Lung (tissue), 12 donors: ENCODE data around the gene ANKRD40CL. TPM values are rescaled to one million over a fixed set of nuclear protein-coding genes. Genes with fewer than 3 reads are reported as not detected.

ENCODE experiments used
- ATAC-seq: fragments of 200-7000 bp; cut with Tn5 transposase; one replicate; pipeline ENCODE4 v1.9.1; 2020; ENCODE audit warnings: moderate number of reproducible peaks; ENCODE audit not compliant: insufficient read depth, low FRiP score
- DNase-seq, 3 donors: peaks; one replicate each; pipeline ENCODE4 v3.0.0-alpha.2; 2013 to 2017
- H3K27ac ChIP-seq, 2 donors: one replicate each; pipeline ENCODE4 v1.5.1; 2013; ENCODE audit warnings: mild to moderate bottlenecking in 2 of 2, moderate library complexity in 2 of 2, control low read depth in 1 of 2, inconsistent platforms in 1 of 2, low read depth in 1 of 2, low read length in 1 of 2
- H3K27me3 ChIP-seq, 3 donors: one replicate each; pipeline ENCODE4 v1.5.1; 2013; ENCODE audit warnings: low read length in 2 of 3; ENCODE audit not compliant: control insufficient read depth in 3 of 3, insufficient read depth in 3 of 3
- H3K36me3 ChIP-seq, 4 donors: one replicate each; pipeline ENCODE4 v1.5.1; 2013; ENCODE audit warnings: low read length in 4 of 4, mild to moderate bottlenecking in 1 of 4, moderate library complexity in 1 of 4; ENCODE audit not compliant: control insufficient read depth in 4 of 4, insufficient read depth in 4 of 4
- H3K4me1 ChIP-seq, 5 donors: one replicate each; pipeline ENCODE4 v1.5.1; 2013; ENCODE audit warnings: low read length in 5 of 5, mild to moderate bottlenecking in 2 of 5, moderate library complexity in 1 of 5; ENCODE audit not compliant: control insufficient read depth in 5 of 5, insufficient read depth in 5 of 5
- H3K4me3 ChIP-seq: one replicate; pipeline ENCODE4 v1.5.1; 2013; ENCODE audit warnings: mild to moderate bottlenecking, control low read depth, moderate library complexity
- H3K9ac ChIP-seq, 2 donors: one replicate each; pipeline ENCODE4 v1.5.1; 2013; ENCODE audit warnings: low read length in 2 of 2, control low read depth in 1 of 2; ENCODE audit not compliant: insufficient read depth in 1 of 2
- H3K9me3 ChIP-seq, 4 donors: one replicate each; pipeline ENCODE4 v1.5.1; 2013; ENCODE audit warnings: low read length in 3 of 4, mild to moderate bottlenecking in 1 of 4, moderate library complexity in 1 of 4; ENCODE audit not compliant: control insufficient read depth in 4 of 4, insufficient read depth in 3 of 4
- WGBS, 2 donors: extraction: QIAGEN DNeasy Blood & Tissue Kit; methylation state at CpG; one replicate each; pipeline ENCODE4 v1.1.7; 2013; 5-methylcytosine and 5-hydroxymethylcytosine counted together
- polyA plus RNA-seq, 2 donors: library from polyadenylated mRNA; stranded (reverse); fragments of 200-250 nt; gene quantifications; one replicate each; pipeline ENCODE4 v1.2.1, GENCODE V29; 2013
- total RNA-seq, 2 donors: library from RNA; depleted of rRNA in 1 of 2; stranded (reverse); fragments of >200 nt in 1 of 2; gene quantifications; one replicate each; pipeline ENCODE4 v1.2.1, GENCODE V29; 2014 to 2021
- TF ChIP-seq, protein P1 (sequence below): IDR thresholded peaks from 2 replicates; pipeline ENCODE4 v1.5.1; 2012; ENCODE audit warnings: mild to moderate bottlenecking; ENCODE audit errors: control extremely low read depth, extremely low read depth
- donor health status: control.
- donor health status: control.
- donor health status: Bipolar disorder and iron deficiency.
- donor health status: healthy.
- donor health status: DM: yes; HTN: yes; CAD: no.

The ANKRD40CL gene
- total and polyA plus RNA-seq, 4 donors, result not detected

DNA sequence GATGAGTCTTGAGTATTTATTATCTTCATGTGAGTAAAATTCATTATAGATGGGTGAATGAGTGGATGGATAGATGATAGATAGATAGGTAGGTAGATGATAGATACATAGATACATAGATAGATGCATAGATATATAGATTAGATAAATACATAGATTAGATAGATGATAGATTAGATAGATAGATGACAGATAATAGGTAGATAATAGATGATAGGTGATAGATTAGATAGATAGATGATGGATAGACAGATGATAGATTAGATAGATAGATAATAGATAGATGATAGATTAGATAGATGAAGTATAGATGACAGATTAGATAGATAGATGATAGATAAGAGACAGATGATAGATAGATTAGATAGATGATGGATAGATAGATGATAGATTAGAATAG, 46.3 kb upstream of the ANKRD40CL start:
- Histone ChIP-seq H3K27me3 (no peaks in the 10 kb centered on the region), H3K4me3 (no peak overlapping the region), H3K4me1 (no peaks in the 10 kb centered on the region), H3K9me3 (no peaks in the 10 kb centered on the region), H3K9ac (no peak overlapping the region), H3K27ac (no peak overlapping the region), H3K36me3 (no peaks in the 10 kb centered on the region)
- TF ChIP-seq, protein P1, sequence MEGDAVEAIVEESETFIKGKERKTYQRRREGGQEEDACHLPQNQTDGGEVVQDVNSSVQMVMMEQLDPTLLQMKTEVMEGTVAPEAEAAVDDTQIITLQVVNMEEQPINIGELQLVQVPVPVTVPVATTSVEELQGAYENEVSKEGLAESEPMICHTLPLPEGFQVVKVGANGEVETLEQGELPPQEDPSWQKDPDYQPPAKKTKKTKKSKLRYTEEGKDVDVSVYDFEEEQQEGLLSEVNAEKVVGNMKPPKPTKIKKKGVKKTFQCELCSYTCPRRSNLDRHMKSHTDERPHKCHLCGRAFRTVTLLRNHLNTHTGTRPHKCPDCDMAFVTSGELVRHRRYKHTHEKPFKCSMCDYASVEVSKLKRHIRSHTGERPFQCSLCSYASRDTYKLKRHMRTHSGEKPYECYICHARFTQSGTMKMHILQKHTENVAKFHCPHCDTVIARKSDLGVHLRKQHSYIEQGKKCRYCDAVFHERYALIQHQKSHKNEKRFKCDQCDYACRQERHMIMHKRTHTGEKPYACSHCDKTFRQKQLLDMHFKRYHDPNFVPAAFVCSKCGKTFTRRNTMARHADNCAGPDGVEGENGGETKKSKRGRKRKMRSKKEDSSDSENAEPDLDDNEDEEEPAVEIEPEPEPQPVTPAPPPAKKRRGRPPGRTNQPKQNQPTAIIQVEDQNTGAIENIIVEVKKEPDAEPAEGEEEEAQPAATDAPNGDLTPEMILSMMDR, result no peak
- DNase-seq (no peak), ATAC-seq (no peak)

DNA sequence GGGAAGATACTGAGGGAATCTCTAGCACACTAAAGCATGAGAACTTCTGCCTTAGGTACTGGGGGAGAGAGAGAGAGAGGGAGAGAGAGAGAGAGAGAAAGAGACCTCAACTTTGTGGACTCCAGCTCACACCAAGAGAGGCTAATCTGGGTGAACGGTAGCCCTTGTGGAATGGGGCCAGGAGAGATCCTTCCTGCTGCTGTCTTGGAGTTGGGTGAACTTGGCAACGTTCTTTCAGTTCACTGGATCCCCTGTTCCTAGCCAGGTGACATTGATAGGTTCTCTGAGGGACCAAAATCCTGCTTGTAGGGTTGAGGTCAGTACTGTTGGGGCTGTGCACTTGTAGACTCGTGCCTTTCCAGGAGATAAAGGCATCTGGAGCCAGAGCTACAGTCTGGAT, 41.6 kb upstream of the ANKRD40CL start:
- Histone ChIP-seq H3K4me1 (peaks cover 0 to 4% (median 0%) of the 10 kb centered on the region in 5 donors), H3K36me3 (no peaks in the 10 kb centered on the region), H3K27me3 (no peaks in the 10 kb centered on the region), H3K9ac (no peak overlapping the region), H3K9me3 (no peaks in the 10 kb centered on the region), H3K4me3 (no peak overlapping the region), H3K27ac (no peak overlapping the region)
- ATAC-seq, result no peak
- TF ChIP-seq, protein P1, result no peak
- WGBS, 2 donors, result 65 to 68% methylated on average over 3 of the region's 3 CpGs
- no peak for DNase-seq

- no peaks in the 10 kb centered on the region for H3K36me3 ChIP-seq
- no peak for ATAC-seq
- TF ChIP-seq, protein P1, result no peak
- no peaks in the 10 kb centered on the region for H3K9me3 ChIP-seq
- H3K27ac ChIP-seq, result no peak overlapping the region
- no peak for DNase-seq
- peaks cover 0 to 4% (median 0%) of the 10 kb centered on the region in 5 donors for H3K4me1 ChIP-seq
- no peaks in the 10 kb centered on the region for H3K27me3 ChIP-seq
- H3K9ac ChIP-seq, result no peak overlapping the region
- H3K4me3 ChIP-seq, result no peak overlapping the region
- 96% methylated on average over 7 of the region's 7 CpGs for WGBS, 2 donors
Observed at GRCh38 chr17:50808413-50808812, 41.1 kb upstream of the ANKRD40CL start.

GRCh38 chr17:50807675-50808074, 40.4 kb upstream of the ANKRD40CL start:
- whole genome bisulfite sequencing, 2 donors, result 81 to 94% methylated on average over 5 of the region's 5 CpGs
- DNase-seq, result no peak

More at GRCh38 chr17:50807675-50808074, 40.4 kb upstream of the ANKRD40CL start:
- Histone ChIP-seq H3K4me3 (no peak overlapping the region), H3K27me3 (no peaks in the 10 kb centered on the region), H3K9me3 (no peaks in the 10 kb centered on the region), H3K36me3 (no peaks in the 10 kb centered on the region), H3K4me1 (peaks cover 0 to 4% (median 0%) of the 10 kb centered on the region in 5 donors), H3K9ac (no peak overlapping the region), H3K27ac (no peak overlapping the region)
- TF ChIP-seq, protein P1, result no peak
- ATAC-seq, result no peak
